ENCODE data around the gene TIAM2.
A peak's percentile ranks its signal among the peaks of the same experiment; 100 is the strongest.
"Not testable (repeated sequence)": the region's sequence is repeated elsewhere in the genome, so short reads cannot be mapped to it uniquely, and the experiment has no call there.

The TIAM2 gene

GRCh38 chr6:155085582-155086257 is 90.6 kb downstream of the TIAM2 start:
- no peak for FAIRE-seq
- DNase-seq (ENCODE audit: extremely low spot score, insufficient read length, low read depth), result no peak

GRCh38 chr6:155088856-155089255 is 93.7 kb downstream of the TIAM2 start:
- no peak for DNase-seq (ENCODE audit: extremely low spot score, insufficient read length, low read depth)
- peak; percentile 33 for FAIRE-seq

- DNase-seq (ENCODE audit: extremely low spot score, insufficient read length, low read depth) (no peak), FAIRE-seq (no peak)
Measured at GRCh38 chr6:155089746-155090145, 94.6 kb downstream of the TIAM2 start.

- DNase-seq (ENCODE audit: extremely low spot score, insufficient read length, low read depth) (no peak), FAIRE-seq (no peak)
Measured at GRCh38 chr6:155090166-155090565, 95.1 kb downstream of the TIAM2 start.

- no peak for FAIRE-seq
- DNase-seq (ENCODE audit: extremely low spot score, insufficient read length, low read depth), result no peak
Measured at GRCh38 chr6:155091756-155092155, 96.6 kb downstream of the TIAM2 start.

- no peak for DNase-seq (ENCODE audit: extremely low spot score, insufficient read length, low read depth)
- no peak for FAIRE-seq
Measured at GRCh38 chr6:155093430-155093829, 98.3 kb downstream of the TIAM2 start.

- FAIRE-seq (no peak), DNase-seq (ENCODE audit: extremely low spot score, insufficient read length, low read depth) (no peak)
Measured at GRCh38 chr6:155100087-155100486, 105.0 kb downstream of the TIAM2 start.

GRCh38 chr6:155100591-155100990 is 105.5 kb downstream of the TIAM2 start:
- no peak for FAIRE-seq
- no peak for DNase-seq (ENCODE audit: extremely low spot score, insufficient read length, low read depth)

- not testable (repeated sequence) for FAIRE-seq; DNase-seq (ENCODE audit: extremely low spot score, insufficient read length, low read depth)
Measured at GRCh38 chr6:155103083-155103645, 108.0 kb downstream of the TIAM2 start.

- DNase-seq (ENCODE audit: extremely low spot score, insufficient read length, low read depth) (no peak), FAIRE-seq (no peak)
Measured at GRCh38 chr6:155103816-155104366, 108.8 kb downstream of the TIAM2 start.

GRCh38 chr6:155106456-155107115 is 111.5 kb downstream of the TIAM2 start:
- FAIRE-seq (no peak), DNase-seq (ENCODE audit: extremely low spot score, insufficient read length, low read depth) (no peak)

GRCh38 chr6:155107432-155108069 is 112.4 kb downstream of the TIAM2 start:
- DNase-seq (ENCODE audit: extremely low spot score, insufficient read length, low read depth) (no peak), FAIRE-seq (no peak)

- FAIRE-seq (no peak), DNase-seq (ENCODE audit: extremely low spot score, insufficient read length, low read depth) (no peak)
Measured at GRCh38 chr6:155108070-155108820, 113.1 kb downstream of the TIAM2 start.

- DNase-seq (ENCODE audit: extremely low spot score, insufficient read length, low read depth) (no peak), FAIRE-seq (no peak)
Measured at GRCh38 chr6:155110721-155111120, 115.6 kb downstream of the TIAM2 start.

GRCh38 chr6:155112757-155113156 is 117.6 kb downstream of the TIAM2 start:
- DNase-seq (ENCODE audit: extremely low spot score, insufficient read length, low read depth) (no peak), FAIRE-seq (no peak)

- no peak for DNase-seq (ENCODE audit: extremely low spot score, insufficient read length, low read depth)
- no peak for FAIRE-seq
Measured at GRCh38 chr6:155115893-155116570, 120.9 kb downstream of the TIAM2 start.

- DNase-seq (ENCODE audit: extremely low spot score, insufficient read length, low read depth) (no peak), FAIRE-seq (no peak)
Measured at GRCh38 chr6:155116571-155116910, 121.4 kb downstream of the TIAM2 start.

- no peak for DNase-seq (ENCODE audit: extremely low spot score, insufficient read length, low read depth)
- no peak for FAIRE-seq
Measured at GRCh38 chr6:155117256-155117655, 122.1 kb downstream of the TIAM2 start.

GRCh38 chr6:155117785-155118184 is 122.7 kb downstream of the TIAM2 start:
- FAIRE-seq (no peak), DNase-seq (ENCODE audit: extremely low spot score, insufficient read length, low read depth) (no peak)

- FAIRE-seq; DNase-seq (ENCODE audit: extremely low spot score, insufficient read length, low read depth): not testable (repeated sequence)
Measured at GRCh38 chr6:155119201-155119600, 124.1 kb downstream of the TIAM2 start.
